ENCODE results near the gene SPTB.

DNA sequence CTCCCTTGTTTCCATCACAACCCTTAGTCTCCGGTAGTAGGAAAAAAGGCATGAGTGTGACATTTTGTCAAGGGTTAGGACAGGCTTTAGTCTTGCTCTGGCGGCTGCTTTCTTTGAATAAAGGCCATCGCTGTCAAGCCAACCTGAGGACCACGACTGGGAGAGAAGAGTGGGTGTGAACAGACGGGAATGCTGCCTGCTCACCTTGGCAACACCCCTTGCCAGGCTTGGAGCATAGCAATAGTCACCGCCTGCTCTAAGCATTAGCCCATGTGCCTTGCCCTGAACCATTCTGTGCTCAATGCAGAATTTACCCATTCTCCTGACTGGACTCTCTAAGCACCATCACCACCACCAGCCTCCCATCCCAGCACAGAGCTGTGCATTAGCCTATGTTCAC lies 36.2 kb downstream of the SPTB start:
- TF ChIP-seq, protein P1, sequence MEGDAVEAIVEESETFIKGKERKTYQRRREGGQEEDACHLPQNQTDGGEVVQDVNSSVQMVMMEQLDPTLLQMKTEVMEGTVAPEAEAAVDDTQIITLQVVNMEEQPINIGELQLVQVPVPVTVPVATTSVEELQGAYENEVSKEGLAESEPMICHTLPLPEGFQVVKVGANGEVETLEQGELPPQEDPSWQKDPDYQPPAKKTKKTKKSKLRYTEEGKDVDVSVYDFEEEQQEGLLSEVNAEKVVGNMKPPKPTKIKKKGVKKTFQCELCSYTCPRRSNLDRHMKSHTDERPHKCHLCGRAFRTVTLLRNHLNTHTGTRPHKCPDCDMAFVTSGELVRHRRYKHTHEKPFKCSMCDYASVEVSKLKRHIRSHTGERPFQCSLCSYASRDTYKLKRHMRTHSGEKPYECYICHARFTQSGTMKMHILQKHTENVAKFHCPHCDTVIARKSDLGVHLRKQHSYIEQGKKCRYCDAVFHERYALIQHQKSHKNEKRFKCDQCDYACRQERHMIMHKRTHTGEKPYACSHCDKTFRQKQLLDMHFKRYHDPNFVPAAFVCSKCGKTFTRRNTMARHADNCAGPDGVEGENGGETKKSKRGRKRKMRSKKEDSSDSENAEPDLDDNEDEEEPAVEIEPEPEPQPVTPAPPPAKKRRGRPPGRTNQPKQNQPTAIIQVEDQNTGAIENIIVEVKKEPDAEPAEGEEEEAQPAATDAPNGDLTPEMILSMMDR (IDR thresholded peaks at IDR 0.05): no peak
- TF ChIP-seq POLR2AphosphoS5 (IDR thresholded peaks at IDR 0.05) (no peak), POLR2A (IDR thresholded peaks at IDR 0.05) (no peak)

Measured in sigmoid colon (tissue), 4 donors.